HAP-1 (cell line): ENCODE results near the gene C19orf53.

Experiments used
- DNase-seq, 2 experiments: peaks; one replicate each; pipeline ENCODE4 v3.0.0-alpha.2; 2016 to 2020; ENCODE audit warnings: low spot score in 2 of 2
- H3K27me3 ChIP-seq: fragments of 250-450 bp; sonication (Bioruptor Pico); 2 replicates; pipeline ENCODE4 v1.5.1; 2020; ENCODE audit warnings: low read depth, mild to moderate bottlenecking, moderate library complexity
- H3K36me3 ChIP-seq: fragments of 250-450 bp; sonication (Bioruptor Pico); replicated peaks from 2 replicates; pipeline ENCODE4 v1.5.1; 2020; ENCODE audit warnings: mild to moderate bottlenecking
- H3K4me1 ChIP-seq: fragments of 250-450 bp; sonication (Bioruptor Pico); 2 replicates; pipeline ENCODE4 v1.5.1; 2020; ENCODE audit warnings: mild to moderate bottlenecking
- H3K4me3 ChIP-seq: fragments of 250-450 bp; sonication (Bioruptor Pico); 2 replicates; pipeline ENCODE4 v1.5.1; 2020; ENCODE audit warnings: mild to moderate bottlenecking, moderate library complexity
- H3K9me3 ChIP-seq: fragments of 250-450 bp; sonication (Bioruptor Pico); 2 replicates; pipeline ENCODE4 v1.5.1; 2020; ENCODE audit warnings: mild to moderate bottlenecking, moderate library complexity
- in situ Hi-C: fragments of 300-500 bp; cut with MboI; formaldehyde crosslinking; loops from 3 replicates; pipeline ENCODE4 v1.14.3; 2020; ENCODE audit warnings: low sequenced_read_pairs, inconsistent platforms, mixed read lengths

The C19orf53 gene

GRCh38 chr19:13813147-13813546 is 38.9 kb downstream of the C19orf53 start:
- DNase-seq = no peak
- H3K36me3 ChIP-seq = no peaks in the 10 kb centered on the region

GRCh38 chr19:13814550-13814949 is 40.3 kb downstream of the C19orf53 start:
- in situ Hi-C loops = no loop called here
- DNase-seq = no peak
- H3K27me3 ChIP-seq = no peaks in the 10 kb centered on the region
- H3K4me3 ChIP-seq = no peak overlapping the region
- no peaks in the 10 kb centered on the region for H3K36me3 ChIP-seq
- H3K9me3 ChIP-seq = no peaks in the 10 kb centered on the region
- H3K4me1 ChIP-seq = no peaks in the 10 kb centered on the region

More at GRCh38 chr19:13813147-13813546, 38.9 kb downstream of the C19orf53 start:
- H3K27me3 ChIP-seq = no peaks in the 10 kb centered on the region
- H3K4me1 ChIP-seq = no peaks in the 10 kb centered on the region
- no peak overlapping the region for H3K4me3 ChIP-seq
- in situ Hi-C loops = no loop called here
- H3K9me3 ChIP-seq = no peaks in the 10 kb centered on the region

- Histone ChIP-seq H3K4me3 (no peak overlapping the region), H3K9me3 (no peaks in the 10 kb centered on the region), H3K27me3 (no peaks in the 10 kb centered on the region), H3K36me3 (no peaks in the 10 kb centered on the region), H3K4me1 (peaks cover 2% of the 10 kb centered on the region; the same call in 1 of the 2 replicates)
- in situ Hi-C loops = no loop called here
- no peak for DNase-seq
Measured at GRCh38 chr19:13817018-13817614, 42.9 kb downstream of the C19orf53 start.

DNA sequence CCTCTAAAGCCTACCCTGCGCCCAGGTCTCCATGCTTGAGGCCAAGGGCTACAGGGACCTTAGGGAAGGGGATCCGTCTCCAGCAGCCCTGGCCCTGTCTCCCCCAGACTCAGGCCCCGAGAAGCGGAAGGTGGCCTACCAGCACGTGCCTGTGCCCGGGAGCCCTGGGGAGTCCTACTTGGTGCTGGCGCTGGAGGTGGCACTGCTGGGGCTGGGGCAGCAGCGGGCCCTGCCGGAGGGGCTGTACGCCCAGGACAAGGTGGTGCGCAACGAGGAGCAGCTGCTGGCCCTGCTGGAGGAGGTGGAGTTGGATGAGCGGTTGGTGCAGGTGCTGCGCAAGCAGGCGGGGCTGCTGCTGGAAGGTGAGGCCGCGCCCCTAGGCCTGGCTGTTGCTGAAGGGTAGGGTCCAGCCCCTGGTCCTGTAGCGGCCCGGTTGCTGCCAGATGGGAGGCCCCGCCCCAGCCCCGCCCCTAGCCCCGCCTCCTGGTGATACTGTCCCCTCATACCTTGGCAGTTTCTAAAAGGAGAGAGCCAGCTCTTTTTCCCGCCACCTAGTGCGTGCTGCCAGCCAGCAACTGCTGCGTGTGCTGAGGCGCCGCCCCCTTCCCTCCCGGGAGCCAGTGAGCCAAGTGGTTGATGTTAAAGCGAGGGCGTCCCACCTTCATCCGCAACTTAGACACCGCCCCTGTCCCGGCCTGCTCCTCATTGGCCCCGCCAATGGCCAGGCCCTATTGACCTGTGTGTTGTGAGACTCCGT is 43.5 kb downstream of the C19orf53 start:
- Histone ChIP-seq H3K9me3 (no peaks in the 10 kb centered on the region), H3K27me3 (no peaks in the 10 kb centered on the region), H3K4me1 (peaks cover 6% of the 10 kb centered on the region), H3K36me3 (no peaks in the 10 kb centered on the region), H3K4me3 (no peak overlapping the region)
- in situ Hi-C loops = no loop called here
- DNase-seq = no peak

DNA sequence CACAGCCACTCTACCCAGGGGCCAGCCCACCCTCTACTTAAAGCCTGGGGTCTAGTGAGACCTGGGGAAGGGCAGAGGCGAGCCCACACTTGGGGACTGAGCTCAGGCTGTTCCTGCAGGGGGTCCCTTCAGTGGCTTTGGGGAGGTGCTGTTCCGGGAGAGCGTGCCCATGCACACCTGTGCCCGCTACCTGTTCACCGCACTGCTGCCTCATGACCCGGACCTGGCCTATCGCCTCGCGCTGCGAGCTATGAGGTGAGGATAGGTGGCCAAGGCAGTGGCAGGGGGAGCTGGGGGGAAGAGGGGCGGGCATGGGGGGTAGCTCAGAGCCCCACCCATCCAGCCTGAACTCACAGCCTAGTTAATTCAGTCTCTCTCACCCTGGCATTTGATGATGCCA is 45.0 kb downstream of the C19orf53 start:
- DNase-seq = no peak
- H3K4me1 ChIP-seq = peaks cover 8% of the 10 kb centered on the region
- H3K27me3 ChIP-seq = no peaks in the 10 kb centered on the region
- H3K4me3 ChIP-seq = no peak overlapping the region
- in situ Hi-C loops = no loop called here
- no peaks in the 10 kb centered on the region for H3K36me3 ChIP-seq
- no peaks in the 10 kb centered on the region for H3K9me3 ChIP-seq

GRCh38 chr19:13821292-13821691 is 47.0 kb downstream of the C19orf53 start:
- no peak for DNase-seq
- H3K36me3 ChIP-seq = no peaks in the 10 kb centered on the region; the same call in 1 of the 2 replicates
- H3K9me3 ChIP-seq = no peaks in the 10 kb centered on the region
- no peak overlapping the region for H3K4me3 ChIP-seq
- peaks cover 8% of the 10 kb centered on the region for H3K4me1 ChIP-seq
- in situ Hi-C loops = no loop called here
- H3K27me3 ChIP-seq = no peaks in the 10 kb centered on the region

DNA sequence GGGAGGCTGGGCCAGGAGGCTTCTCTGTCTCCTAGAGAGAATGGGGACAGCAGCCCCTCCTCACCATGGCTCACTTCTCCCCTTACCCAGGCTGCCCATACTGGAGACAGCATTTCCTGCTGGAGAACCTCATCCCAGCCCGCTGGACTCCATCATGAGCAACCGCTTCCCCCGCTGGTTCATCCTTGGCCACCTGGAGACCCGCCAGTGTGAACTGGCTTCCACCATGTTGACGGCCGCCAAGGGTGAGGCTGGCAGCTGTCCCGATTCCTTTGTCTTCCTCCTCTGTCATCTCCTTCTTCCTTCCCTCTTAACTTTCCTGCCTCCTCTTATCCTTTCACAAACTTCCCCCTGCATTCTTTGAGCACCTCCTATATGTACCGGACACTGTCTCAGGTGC is 49.0 kb downstream of the C19orf53 start:
- Histone ChIP-seq H3K27me3 (no peaks in the 10 kb centered on the region), H3K4me1 (peaks cover 8% of the 10 kb centered on the region), H3K9me3 (no peaks in the 10 kb centered on the region), H3K36me3 (no peaks in the 10 kb centered on the region; the same call in 1 of the 2 replicates), H3K4me3 (no peak overlapping the region)
- in situ Hi-C loops = no loop called here
- DNase-seq = no peak

- Histone ChIP-seq H3K9me3 (no peaks in the 10 kb centered on the region), H3K36me3 (no peaks in the 10 kb centered on the region; the same call in 1 of the 2 replicates), H3K27me3 (no peaks in the 10 kb centered on the region), H3K4me3 (no peak overlapping the region), H3K4me1 (peaks cover 8% of the 10 kb centered on the region)
- DNase-seq = no peak
- in situ Hi-C loops = no loop called here
Measured at GRCh38 chr19:13823901-13824300, 49.6 kb downstream of the C19orf53 start.

DNA sequence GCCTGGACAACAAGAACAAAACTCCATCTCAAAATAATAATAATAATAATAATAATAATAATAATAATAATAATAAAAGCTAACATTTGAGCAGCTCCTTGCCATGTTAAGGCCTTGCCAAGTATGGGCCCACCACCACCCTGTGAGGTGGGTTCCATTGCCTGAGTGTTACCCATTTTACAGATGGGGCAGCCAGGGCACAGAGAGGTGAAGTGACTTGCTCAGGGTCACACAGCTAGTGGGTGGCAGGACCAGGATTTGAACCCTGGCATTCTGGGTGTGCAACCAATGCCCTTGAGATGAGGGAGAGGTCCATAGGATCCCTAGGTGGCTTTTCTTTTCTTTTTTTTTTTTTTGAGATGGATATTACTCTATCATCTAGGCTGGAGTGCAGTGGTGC is 50.4 kb downstream of the C19orf53 start:
- Histone ChIP-seq H3K36me3 (no peaks in the 10 kb centered on the region; the same call in 1 of the 2 replicates), H3K4me3 (no peak overlapping the region)
- in situ Hi-C loops = no loop called here

GRCh38 chr19:13825489-13826441 is 51.5 kb downstream of the C19orf53 start:
- Histone ChIP-seq H3K36me3 (peaks cover 1% of the 10 kb centered on the region), H3K9me3 (no peaks in the 10 kb centered on the region), H3K4me3 (no peak overlapping the region), H3K27me3 (no peaks in the 10 kb centered on the region), H3K4me1 (peaks cover 8% of the 10 kb centered on the region)
- DNase-seq = peak in 1 of 2 experiments; percentile 78
- in situ Hi-C loops = no loop called here

More for the DNA sequence above, 50.4 kb downstream of the C19orf53 start:
- peaks cover 8% of the 10 kb centered on the region for H3K4me1 ChIP-seq
- no peaks in the 10 kb centered on the region for H3K9me3 ChIP-seq
- DNase-seq = no peak
- no peaks in the 10 kb centered on the region for H3K27me3 ChIP-seq

DNA sequence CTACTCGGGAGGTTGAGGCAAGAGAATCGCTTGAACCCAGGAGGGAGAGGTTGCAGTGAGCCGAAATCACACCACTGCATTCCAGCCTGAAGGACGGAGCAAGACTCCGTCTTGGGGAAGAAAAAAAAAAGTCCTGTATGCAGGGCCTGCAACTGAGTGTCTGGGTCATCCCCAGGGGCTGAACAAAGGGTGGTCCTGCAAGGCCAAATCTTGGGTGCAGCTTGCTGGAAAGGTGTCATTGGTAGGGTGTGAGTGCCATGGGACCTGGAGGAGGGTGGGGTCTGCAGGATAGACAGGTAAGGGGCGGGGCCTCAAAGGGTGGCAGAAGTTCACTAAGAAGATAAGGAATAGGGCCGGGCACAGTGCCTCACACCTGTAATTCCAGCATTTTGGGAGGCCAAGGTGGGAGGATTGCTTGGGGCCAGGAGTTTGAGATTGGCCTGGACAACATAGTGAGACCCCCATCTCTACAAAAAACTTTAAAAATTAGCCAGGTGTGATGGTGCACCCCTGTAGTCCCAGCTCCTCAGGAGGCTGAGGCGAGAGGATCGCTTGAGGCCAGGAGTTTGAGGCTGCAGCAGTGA is 52.5 kb downstream of the C19orf53 start:
- H3K4me1 ChIP-seq = peaks cover 8% of the 10 kb centered on the region
- in situ Hi-C loops = no loop called here
- no peak for DNase-seq
- no peaks in the 10 kb centered on the region for H3K27me3 ChIP-seq
- H3K9me3 ChIP-seq = no peaks in the 10 kb centered on the region
- peaks cover 2% of the 10 kb centered on the region for H3K36me3 ChIP-seq
- no peak overlapping the region for H3K4me3 ChIP-seq

GRCh38 chr19:13827656-13828055 is 53.4 kb downstream of the C19orf53 start:
- Histone ChIP-seq H3K27me3 (no peaks in the 10 kb centered on the region), H3K9me3 (no peaks in the 10 kb centered on the region), H3K4me1 (peaks cover 3% of the 10 kb centered on the region), H3K4me3 (no peak overlapping the region), H3K36me3 (peaks cover 2% of the 10 kb centered on the region)
- in situ Hi-C loops = no loop called here
- no peak for DNase-seq
